Measurements from ENCODE around the gene VENTX.

The VENTX gene

GRCh38 chr10:133285217-133285616, 47.6 kb downstream of the VENTX start:
- no peak for DNase-seq (ENCODE audit: low spot score)

DNA sequence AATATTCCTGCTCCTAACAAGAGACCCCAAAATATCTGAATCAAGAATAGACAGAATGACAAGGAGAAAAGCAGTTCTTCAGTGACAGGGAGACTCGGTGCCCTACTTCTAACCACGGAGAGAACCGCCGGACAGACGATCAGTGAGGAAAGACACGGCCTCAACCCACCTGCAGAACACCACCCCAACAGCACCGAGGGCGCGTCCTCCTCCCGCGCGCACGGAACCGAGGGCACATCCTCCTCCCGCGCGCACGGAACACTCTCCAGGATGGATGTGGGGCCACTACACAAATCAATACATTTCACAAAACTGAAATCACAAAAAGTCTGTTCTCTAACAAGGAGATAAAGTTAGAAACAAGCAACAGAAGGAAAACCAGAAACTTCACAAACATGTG, 48.7 kb downstream of the VENTX start:
- DNase-seq (ENCODE audit: low spot score): no peak

- DNase-seq (ENCODE audit: low spot score): no peak
Measured at GRCh38 chr10:133287832-133288500, 50.3 kb downstream of the VENTX start.

GRCh38 chr10:133289761-133290160, 52.1 kb downstream of the VENTX start:
- DNase-seq (ENCODE audit: low spot score): no peak
